Psoas muscle (tissue), 8 donors: ENCODE data around the gene MRPL38. TPM values are rescaled to one million over a fixed set of nuclear protein-coding genes. Genes with fewer than 3 reads are reported as not detected.

ENCODE experiments used
- ATAC-seq, 4 donors: fragments of 200-7000 bp; cut with Tn5 transposase; one replicate each; pipeline ENCODE4 v1.9.1; 2020; ENCODE audit warnings: moderate library complexity in 3 of 4, mild to moderate bottlenecking in 2 of 4
- DNase-seq, 2 donors: peaks; one replicate each; pipeline ENCODE4 v3.0.0-alpha.2; 2020
- H3K27ac ChIP-seq: fragments of 200-600 bp; one replicate; pipeline ENCODE4 v1.8.0; 2022
- H3K27me3 ChIP-seq, 3 donors: fragments of 200-600 bp in 1 of 3; one replicate each; pipeline versions ENCODE4 v1.6.1 to v1.8.0; 2013 to 2022; ENCODE audit warnings: low read length in 2 of 3, mild to moderate bottlenecking in 2 of 3, moderate library complexity in 1 of 3; ENCODE audit not compliant: insufficient read depth in 3 of 3
- H3K36me3 ChIP-seq, 2 donors: fragments of 200-600 bp in 1 of 2; one replicate each; pipeline versions ENCODE4 v1.6.1 to v1.8.0; 2013 to 2022; ENCODE audit warnings: low read depth in 1 of 2, mild to moderate bottlenecking in 1 of 2, moderate library complexity in 1 of 2; ENCODE audit not compliant: insufficient read depth in 1 of 2
- H3K4me1 ChIP-seq: fragments of 200-600 bp; one replicate; pipeline ENCODE4 v1.8.0; 2022
- H3K4me3 ChIP-seq: fragments of 200-600 bp; one replicate; pipeline ENCODE4 v1.8.0; 2022; ENCODE audit warnings: mild to moderate bottlenecking
- H3K9me3 ChIP-seq: fragments of 200-600 bp; one replicate; pipeline ENCODE4 v1.8.0; 2022
- CTCF ChIP-seq: fragments of 200-600 bp; IDR thresholded peaks from one replicate; pipeline ENCODE4 v1.8.0; 2022; ENCODE audit warnings: antibody characterized with exemption
- WGBS, 3 donors: extraction: QIAGEN DNeasy Blood & Tissue Kit; methylation state at CpG; one replicate each; pipeline versions ENCODE4 v1.1.6 to v1.1.7; 2013; 5-methylcytosine and 5-hydroxymethylcytosine counted together
- intact Hi-C, 2 donors: fragments of 100-400 bp; cut with DNase I; formaldehyde crosslinking; loops; one replicate each; pipeline versions ENCODE4 v1.11.0 to v1.14.2; 2022
- long read RNA-seq, 2 donors: library from polyadenylated mRNA; unstranded; transcript quantifications; one replicate each; pipeline ENCODE4 v2.0.0, GENCODE V29; 2021
- polyA plus RNA-seq, 3 donors: library from polyadenylated mRNA; stranded (reverse); fragments of 200-250 nt; gene quantifications; one replicate each; pipeline ENCODE4 v1.2.3, GENCODE V29; 2013
- total RNA-seq, 4 donors: library from RNA; stranded (reverse); fragmentation: NEBNext Ultra II Directional in 2 of 4; extraction: Animal tissue kit (Norgen Biotek cat#: 25700) in 2 of 4; gene quantifications; one replicate each; pipeline versions ENCODE4 v1.2.1 to v1.2.4, GENCODE V29; 2021 to 2023
- donor health status: healthy with polysubstance abuse.
- donor health status: DM: no; HTN: no; CAD: no; lungs with moderate emphysema.
- donor health status: Bipolar disorder and iron deficiency.
- donor health status: healthy.
- donor health status: DM: yes; HTN: yes; CAD: no.
- donor health status: DM: no; HTN: no; CAD: no.
- donor health status: DM: no; HTN: no; CAD: no.
- donor health status: DM: yes; HTN: yes; CAD: no.

Gene MRPL38
- total RNA-seq = 100 to 1,000 TPM; 107 to 168 (median 125) TPM
- 100 to 1,000 TPM; 104 to 115 (median 107) TPM for polyA plus RNA-seq
- long read RNA-seq, donor 1, transcript MRPL38-201 (9 exons, 1,888 nt) = major isoform, 116 of 126 reads
- long read RNA-seq, donor 1, partial matches to known transcripts = 6 of 126 reads
- long read RNA-seq, donor 1, other reads (novel, unspliced or antisense) = 4 of 126 reads
- long read RNA-seq, donor 2, transcript MRPL38-201 (9 exons, 1,888 nt) = major isoform, 206 of 223 reads
- long read RNA-seq, donor 2, partial matches to known transcripts = 5 of 223 reads
- long read RNA-seq, donor 2, other reads (novel, unspliced or antisense) = 11 of 223 reads

GRCh38 chr17:75904749-75905521 is at the start of gene MRPL38:
Gene MRPL38, minus strand, starts transcription at chr17:75904884. Its CDS starts 9 bp downstream, at chr17:75904875.
- Histone ChIP-seq H3K27me3 (no peaks in the 10 kb centered on the region), H3K36me3 (peaks cover 5 to 35% of the 10 kb centered on the region in 2 donors), H3K27ac (peak within 1 kb of the TSS; percentile 86), H3K4me3 (peak within 1 kb of the TSS; percentile 98), H3K9me3 (no peaks in the 10 kb centered on the region), H3K4me1 (peaks cover 13% of the 10 kb centered on the region)
- peak; percentile 99 for TF ChIP-seq CTCF
- 1 to 3% (median 2%) methylated on average over 35 to 69 of the region's 69 CpGs for WGBS, 3 donors
- intact Hi-C loops = loop anchor here (1.0 to 2.0 kb wide), 2 partner anchors 100 kb away; no protein-coding TSS in a partner anchor
- ATAC-seq (peak; percentile 94 to 98 (median 96)), DNase-seq (peak; percentile 93 to 96)

- peak overlapping the region; percentile 23 for H3K27ac ChIP-seq
- TF ChIP-seq CTCF = no peak
- no peaks in the 10 kb centered on the region for H3K9me3 ChIP-seq
- intact Hi-C loops = no loop called here
- no peaks in the 10 kb centered on the region for H3K27me3 ChIP-seq
- no peak overlapping the region for H3K4me3 ChIP-seq
- DNase-seq (no peak), ATAC-seq (peak in 3 of 4 donors; percentile 20 to 42 (median 37))
- no peaks in the 10 kb centered on the region for H3K4me1 ChIP-seq
- 58 to 68% (median 60%) methylated on average over 8 of the region's 8 CpGs for WGBS, 3 donors
- peaks cover 19 to 100% of the 10 kb centered on the region in 2 donors for H3K36me3 ChIP-seq
Observed at GRCh38 chr17:75950855-75951554, 46.3 kb upstream of the MRPL38 start.

GRCh38 chr17:75950421-75950820 is 45.7 kb upstream of the MRPL38 start:
- DNase-seq (no peak), ATAC-seq (peak in 1 of 4 donors; percentile 69)
- H3K27me3 ChIP-seq = no peaks in the 10 kb centered on the region
- H3K4me1 ChIP-seq = no peaks in the 10 kb centered on the region
- H3K27ac ChIP-seq = peak overlapping the region; percentile 23
- no peak overlapping the region for H3K4me3 ChIP-seq
- WGBS, 3 donors = 44 to 64% (median 45%) methylated on average over 6 of the region's 6 CpGs
- H3K9me3 ChIP-seq = no peaks in the 10 kb centered on the region
- no peak for TF ChIP-seq CTCF
- peaks cover 17 to 100% of the 10 kb centered on the region in 2 donors for H3K36me3 ChIP-seq
- intact Hi-C loops = no loop called here

GRCh38 chr17:75945211-75945610 is 40.5 kb upstream of the MRPL38 start:
- H3K4me3 ChIP-seq = no peak overlapping the region
- ATAC-seq = no peak
- H3K4me1 ChIP-seq = peaks cover 5% of the 10 kb centered on the region
- no peak for DNase-seq
- no peak for TF ChIP-seq CTCF
- H3K36me3 ChIP-seq = peaks cover 5 to 66% of the 10 kb centered on the region in 2 donors
- intact Hi-C loops = no loop called here
- H3K27me3 ChIP-seq = no peaks in the 10 kb centered on the region
- peak overlapping the region; percentile 47 for H3K27ac ChIP-seq
- no peaks in the 10 kb centered on the region for H3K9me3 ChIP-seq
- 25 to 43% (median 38%) methylated on average over 2 of the region's 2 CpGs for WGBS, 3 donors
